HepG2 (cell line): ENCODE results near the gene TSPAN12. TPM values are rescaled to one million over a fixed set of nuclear protein-coding genes. Genes with fewer than 3 reads are reported as not detected.

Source experiments
- ATAC-seq: fragments of 200-7000 bp; cut with Tn5 transposase; 3 replicates; pipeline ENCODE4 v1.9.1; 2020; ENCODE audit warnings: mild to moderate bottlenecking, moderate library complexity
- BruUV-seq: library from RNA; stranded (reverse); fragments of 400-500 nt; replicated peaks from 2 replicates; lab custom pipeline; 2021; lab: Mats Ljungman, UMichigan
- CTCF ChIA-PET: fragments of 300-600 bp; formaldehyde crosslinking; extraction: SDS; loops from one replicate; lab custom pipeline; 2021; ENCODE audit warnings: low total read pairs, inconsistent platforms, low intra/inter-chr PET ratio; lab: Yijun Ruan, JAX
- POLR2A ChIA-PET: fragments of 350-600 bp; sonication (Branson Sonifier 250); formaldehyde crosslinking; loops from one replicate; lab custom pipeline; 2020; ENCODE audit warnings: antibody characterized with exemption, inconsistent platforms; lab: Yijun Ruan, JAX
- DNase-seq: peaks from one replicate; pipeline ENCODE4 v3.0.0-alpha.2; 2015; ENCODE audit warnings: low spot score
- FAIRE-seq: peaks from 3 replicates; lab custom pipeline; 2011; peaks lifted over from hg19 to GRCh38; lab: Jason Lieb, UNC
- H2AFZ ChIP-seq: one replicate; pipeline ENCODE4 v1.6.1; 2011; ENCODE audit warnings: low read length, inconsistent platforms
- H3K27ac ChIP-seq: fragments of 300-600 bp; 3 replicates; pipeline ENCODE4 v1.8.0; 2011; ENCODE audit warnings: mixed run types, mild to moderate bottlenecking, mixed read lengths, low read length, inconsistent platforms; ENCODE audit not compliant: insufficient read depth; ENCODE audit errors: extremely low read length
- H3K27me3 ChIP-seq, 2 experiments: fragments of 200-600 bp in 1 of 2; 2 replicates in 1 of 2; 3 replicates in 1 of 2; pipeline versions ENCODE4 v1.6.0 to v1.8.0; 2011; ENCODE audit warnings: low read length in 2 of 2, mild to moderate bottlenecking in 2 of 2, moderate library complexity in 2 of 2, inconsistent platforms in 1 of 2; ENCODE audit not compliant: insufficient read depth in 2 of 2, control insufficient read depth in 1 of 2
- H3K36me3 ChIP-seq, 2 experiments: fragments of 200-600 bp in 1 of 2; replicated peaks in 1 of 2; 2 replicates in 1 of 2; 3 replicates in 1 of 2; pipeline versions ENCODE4 v1.5.1 to v1.8.0; 2011; ENCODE audit warnings: low read length in 2 of 2, inconsistent platforms in 1 of 2; ENCODE audit not compliant: insufficient read depth in 2 of 2, control insufficient read depth in 1 of 2
- H3K4me1 ChIP-seq: 2 replicates; pipeline ENCODE4 v1.5.1; 2012; ENCODE audit warnings: low read length, inconsistent platforms; ENCODE audit not compliant: insufficient read depth
- H3K4me2 ChIP-seq: 2 replicates; pipeline ENCODE4 v1.6.0; 2011; ENCODE audit warnings: low read depth, low read length, inconsistent platforms
- H3K4me3 ChIP-seq, 3 experiments: fragments of 200-600 bp in 1 of 3; sonication (generic), shearing (Covaris generic) in 1 of 3; replicated peaks in 1 of 3; 2 replicates each; pipeline ENCODE4 v1.5.1; 2011 to 2016; ENCODE audit warnings: low read length in 3 of 3, inconsistent platforms in 2 of 3, low read depth in 2 of 3, mild to moderate bottlenecking in 2 of 3, control low read depth in 1 of 3, mixed read lengths in 1 of 3; ENCODE audit not compliant: insufficient read depth in 1 of 3
- H3K79me2 ChIP-seq: one replicate; pipeline ENCODE4 v1.6.1; 2011; ENCODE audit warnings: low read length, inconsistent platforms; ENCODE audit not compliant: insufficient read depth
- H3K9ac ChIP-seq: 2 replicates; pipeline ENCODE4 v1.6.0; 2011; ENCODE audit warnings: mild to moderate bottlenecking, low read depth, low read length, inconsistent platforms; ENCODE audit not compliant: insufficient read depth
- H3K9me3 ChIP-seq: 2 replicates; pipeline ENCODE4 v1.5.1; 2012; ENCODE audit warnings: mild to moderate bottlenecking, low read length
- H4K20me1 ChIP-seq: 2 replicates; pipeline ENCODE4 v1.6.0; 2011; ENCODE audit warnings: inconsistent platforms, mild to moderate bottlenecking, low read length, moderate library complexity; ENCODE audit not compliant: insufficient read depth
- ATF2 ChIP-seq: sonication (generic); formaldehyde crosslinking; IDR thresholded peaks from 2 replicates; pipeline ENCODE4 v1.4.0; 2020; ENCODE audit warnings: missing genetic modification reagents
- GABPB1 ChIP-seq: IDR thresholded peaks from 2 replicates; pipeline ENCODE4 v1.6.1; 2016; ENCODE audit warnings: mild to moderate bottlenecking, missing genetic modification reagents, moderate library complexity, missing compliant biosample characterization
- GLMP ChIP-seq: sonication (generic); formaldehyde crosslinking; IDR thresholded peaks from 2 replicates; pipeline ENCODE4 v1.9.0; 2021; ENCODE audit warnings: missing genetic modification reagents, mild to moderate bottlenecking, borderline replicate concordance
- HNRNPL ChIP-seq: fragments of 200-400 bp; formaldehyde crosslinking; IDR thresholded peaks from 2 replicates; pipeline ENCODE4 v1.6.1; 2017; ENCODE audit warnings: mild to moderate bottlenecking, low read depth, low read length
- MXI1 ChIP-seq: IDR thresholded peaks from 3 replicates; pipeline ENCODE4 v1.6.1; 2012; ENCODE audit warnings: low read depth, low read length, inconsistent platforms, borderline replicate concordance
- SMAD9 ChIP-seq: sonication (generic); formaldehyde crosslinking; IDR thresholded peaks from 2 replicates; pipeline ENCODE4 v1.5.1; 2020; ENCODE audit warnings: mild to moderate bottlenecking, missing genetic modification reagents
- SRY ChIP-seq: sonication (generic); formaldehyde crosslinking; IDR thresholded peaks from 2 replicates; pipeline ENCODE4 v1.8.0; 2022; ENCODE audit warnings: mild to moderate bottlenecking, missing genetic modification reagents
- U2AF2 ChIP-seq: fragments of 200-400 bp; formaldehyde crosslinking; IDR thresholded peaks from 2 replicates; pipeline ENCODE4 v1.6.1; 2017; ENCODE audit warnings: low read depth, mild to moderate bottlenecking, low read length
- ZNF225 ChIP-seq: sonication (generic); formaldehyde crosslinking; IDR thresholded peaks from 2 replicates; pipeline ENCODE4 v1.4.0; 2020; ENCODE audit warnings: mild to moderate bottlenecking, missing genetic modification reagents
- ZNF274 ChIP-seq: sonication (generic); formaldehyde crosslinking; IDR thresholded peaks from 2 replicates; pipeline ENCODE4 v1.5.1; 2020; ENCODE audit warnings: mild to moderate bottlenecking, missing genetic modification reagents
- ZNF292 ChIP-seq: sonication (generic); formaldehyde crosslinking; IDR thresholded peaks from 2 replicates; pipeline ENCODE4 v1.8.1; 2022; ENCODE audit warnings: mild to moderate bottlenecking, low read depth, missing genetic modification reagents, borderline replicate concordance
- ZNF766 ChIP-seq: sonication (generic); formaldehyde crosslinking; IDR thresholded peaks from 2 replicates; pipeline ENCODE4 v1.5.0; 2020; ENCODE audit warnings: missing genetic modification reagents, borderline replicate concordance
- ZNF775 ChIP-seq: sonication (generic); formaldehyde crosslinking; IDR thresholded peaks from 2 replicates; pipeline ENCODE4 v1.4.0; 2020; ENCODE audit warnings: missing genetic modification reagents, mild to moderate bottlenecking, moderate library complexity, borderline replicate concordance
- WGBS: methylation state at CpG from one replicate; pipeline ENCODE4 v1.1.6; 2017; ENCODE audit warnings: low lambda C conversion rate; 5-methylcytosine and 5-hydroxymethylcytosine counted together
- in situ Hi-C: cut with HindIII; loops from 2 replicates; pipeline ENCODE4 v1.10.0; 2017; ENCODE audit warnings: low pct_unique_long_range_greater_than_20kb; ENCODE audit not compliant: extremely low pct_ligation_motif_present
- intact Hi-C: fragments of 100-400 bp; cut with micrococcal nuclease; formaldehyde crosslinking; loops from one replicate; pipeline ENCODE4 v1.10.0; 2022; ENCODE audit not compliant: unreplicated experiment
- polyA plus RNA-seq, 8 experiments: library from polyadenylated mRNA; depleted of rRNA in 3 of 8; stranded (reverse) in 7 of 8; unstranded in 1 of 8; fragments of >200 nt; fragmentation: Illumina TruSeq in 4 of 8; extraction: Trizol in 4 of 8; gene quantifications; 2 replicates each; pipeline versions ENCODE4 v1.2.1 to v1.2.3, GENCODE V29; 2011 to 2016; ENCODE audit warnings: low read depth in 4 of 8, missing spikeins in 1 of 8, mixed read lengths in 1 of 8; ENCODE audit not compliant: insufficient read depth in 1 of 8
- total RNA-seq, 5 experiments: library from RNA; depleted of rRNA; stranded (reverse); fragments of >200 nt; fragmentation: Illumina TruSeq; extraction: Trizol; gene quantifications; 2 replicates each; pipeline ENCODE4 v1.2.3, GENCODE V29; 2016; ENCODE audit warnings: low read depth in 1 of 5
- TF ChIP-seq, protein P1 (sequence below): sonication (generic); formaldehyde crosslinking; IDR thresholded peaks from 2 replicates; pipeline ENCODE4 v1.5.0; 2020; ENCODE audit warnings: mild to moderate bottlenecking, missing genetic modification reagents, moderate library complexity
- TF ChIP-seq, protein P2 (sequence below): IDR thresholded peaks from 2 replicates; pipeline ENCODE4 v1.6.1; 2016; ENCODE audit warnings: missing genetic modification reagents, missing compliant biosample characterization

TSPAN12 gene
- total and polyA plus RNA-seq, 2 of the 13 experiments (the other 11 are each of a cell fraction or from before 2014, with no cell fraction given) = 0.48 to 0.95 TPM

DNA sequence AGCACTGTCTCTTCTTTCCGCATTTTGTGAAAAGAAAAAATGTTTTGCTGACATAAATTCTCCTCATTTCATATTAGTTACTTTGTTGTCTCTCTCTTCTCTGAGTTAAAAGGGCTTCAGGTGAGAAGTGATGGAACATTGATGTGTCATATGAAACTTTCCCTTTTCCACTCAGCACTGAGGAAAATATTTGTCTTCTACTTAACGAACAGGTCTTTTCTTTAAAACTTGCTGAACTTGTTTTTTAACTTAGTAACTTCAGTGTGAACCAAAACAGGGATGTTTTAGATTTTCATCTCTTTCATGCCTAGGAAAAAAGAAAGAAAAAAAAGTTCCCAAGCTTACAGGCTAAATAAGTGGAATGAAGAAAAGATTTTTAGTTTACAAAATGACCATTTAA, 19.0 kb upstream of the TSPAN12 start:
- H3K9ac ChIP-seq = no peak overlapping the region
- DNase-seq (no peak), FAIRE-seq (no peak), ATAC-seq (no peak)
- H3K27me3 ChIP-seq = no peaks in the 10 kb centered on the region
- CTCF ChIA-PET = no interaction called here
- H2AFZ ChIP-seq = no peak overlapping the region
- H3K27ac ChIP-seq = no peak overlapping the region
- H3K9me3 ChIP-seq = no peaks in the 10 kb centered on the region
- H3K4me3 ChIP-seq = no peak overlapping the region
- intact Hi-C loops (no loop called here), in situ Hi-C loops (no loop called here)
- H4K20me1 ChIP-seq = no peaks in the 10 kb centered on the region
- 1% methylated on average over 2 of the region's 2 CpGs for WGBS
- H3K4me2 ChIP-seq = no peak overlapping the region
- TF ChIP-seq GLMP (CRISPR knock-in tag) (no peak), GABPB1 (CRISPR knock-in tag) (no peak), SMAD9 (no peak), ZNF225 (no peak), ZNF766 (CRISPR knock-in tag) (no peak), HNRNPL (no peak), ZNF274 (CRISPR knock-in tag) (no peak), MXI1 (no peak)
- no peaks in the 10 kb centered on the region for H3K4me1 ChIP-seq
- BruUV-seq = no TSS peak
- H3K79me2 ChIP-seq = no peaks in the 10 kb centered on the region
- no peaks in the 10 kb centered on the region for H3K36me3 ChIP-seq
- POLR2A ChIA-PET = no interaction called here

DNA sequence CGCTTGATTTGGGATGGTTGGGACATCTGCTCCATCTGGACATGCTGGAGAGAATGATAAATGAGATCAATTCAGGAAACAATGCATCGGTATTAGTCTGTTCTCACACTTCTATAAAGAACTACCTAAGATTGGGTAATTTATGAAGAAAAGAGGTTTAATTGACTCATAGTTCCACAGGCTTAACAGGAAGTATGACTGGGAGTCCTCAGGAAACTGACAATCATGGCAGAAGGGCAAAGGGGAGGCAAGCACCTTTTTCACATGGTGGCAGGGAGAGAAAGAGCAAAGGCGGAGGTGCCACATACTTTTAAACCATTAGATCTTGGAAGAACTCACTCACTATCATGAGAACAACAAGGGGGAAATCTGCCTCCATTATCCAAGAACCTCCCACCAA, 16.8 kb upstream of the TSPAN12 start:
- Histone ChIP-seq H3K4me1 (no peaks in the 10 kb centered on the region), H3K9me3 (no peaks in the 10 kb centered on the region), H3K9ac (no peak overlapping the region), H3K27me3 (no peaks in the 10 kb centered on the region), H3K27ac (no peak overlapping the region), H4K20me1 (no peaks in the 10 kb centered on the region), H3K36me3 (no peaks in the 10 kb centered on the region), H2AFZ (no peak overlapping the region), H3K4me3 (no peak overlapping the region), H3K79me2 (no peaks in the 10 kb centered on the region), H3K4me2 (no peak overlapping the region)
- WGBS = 20% methylated on average over 3 of the region's 3 CpGs
- in situ Hi-C loops = no loop called here
- ATAC-seq = no peak
- FAIRE-seq = no peak
- ChIA-PET CTCF (no interaction called here), POLR2A (no interaction called here)
- no TSS peak for BruUV-seq
- no peak for DNase-seq
- intact Hi-C loops = no loop called here
- no peak for TF ChIP-seq ZNF775 (CRISPR knock-in tag)
- no peak for TF ChIP-seq ZNF292
- no peak for TF ChIP-seq SRY (CRISPR knock-in tag)
- no peak for TF ChIP-seq ATF2 (CRISPR knock-in tag)
- TF ChIP-seq, protein P1, sequence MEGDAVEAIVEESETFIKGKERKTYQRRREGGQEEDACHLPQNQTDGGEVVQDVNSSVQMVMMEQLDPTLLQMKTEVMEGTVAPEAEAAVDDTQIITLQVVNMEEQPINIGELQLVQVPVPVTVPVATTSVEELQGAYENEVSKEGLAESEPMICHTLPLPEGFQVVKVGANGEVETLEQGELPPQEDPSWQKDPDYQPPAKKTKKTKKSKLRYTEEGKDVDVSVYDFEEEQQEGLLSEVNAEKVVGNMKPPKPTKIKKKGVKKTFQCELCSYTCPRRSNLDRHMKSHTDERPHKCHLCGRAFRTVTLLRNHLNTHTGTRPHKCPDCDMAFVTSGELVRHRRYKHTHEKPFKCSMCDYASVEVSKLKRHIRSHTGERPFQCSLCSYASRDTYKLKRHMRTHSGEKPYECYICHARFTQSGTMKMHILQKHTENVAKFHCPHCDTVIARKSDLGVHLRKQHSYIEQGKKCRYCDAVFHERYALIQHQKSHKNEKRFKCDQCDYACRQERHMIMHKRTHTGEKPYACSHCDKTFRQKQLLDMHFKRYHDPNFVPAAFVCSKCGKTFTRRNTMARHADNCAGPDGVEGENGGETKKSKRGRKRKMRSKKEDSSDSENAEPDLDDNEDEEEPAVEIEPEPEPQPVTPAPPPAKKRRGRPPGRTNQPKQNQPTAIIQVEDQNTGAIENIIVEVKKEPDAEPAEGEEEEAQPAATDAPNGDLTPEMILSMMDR (CRISPR knock-in tag) = no peak
- no peak for TF ChIP-seq U2AF2
- TF ChIP-seq, protein P2, sequence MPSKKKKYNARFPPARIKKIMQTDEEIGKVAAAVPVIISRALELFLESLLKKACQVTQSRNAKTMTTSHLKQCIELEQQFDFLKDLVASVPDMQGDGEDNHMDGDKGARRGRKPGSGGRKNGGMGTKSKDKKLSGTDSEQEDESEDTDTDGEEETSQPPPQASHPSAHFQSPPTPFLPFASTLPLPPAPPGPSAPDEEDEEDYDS (CRISPR knock-in tag) = no peak
